OCI-LY1 (cell line): ENCODE results near the gene MATK.

Source experiments
- H2AFZ ChIP-seq: fragments of 200-600 bp; sonication (generic), shearing (Covaris generic); 2 replicates; pipeline ENCODE4 v1.6.0; 2014; ENCODE audit warnings: antibody characterized with exemption, mild to moderate bottlenecking, low read length
- H3F3A ChIP-seq: fragments of 200-600 bp; sonication (generic), shearing (Covaris generic); 2 replicates; pipeline ENCODE4 v1.6.0; 2014; ENCODE audit warnings: mild to moderate bottlenecking, antibody characterized with exemption, low read length, moderate library complexity; ENCODE audit not compliant: insufficient read depth
- H3K27ac ChIP-seq: fragments of 200-600 bp; sonication (generic); 2 replicates; pipeline ENCODE4 v1.5.1; 2014; ENCODE audit warnings: low read length, mixed run types, mild to moderate bottlenecking, low read depth; ENCODE audit not compliant: poor library complexity, severe bottlenecking
- H3K27me3 ChIP-seq: fragments of 200-600 bp; sonication (generic); 2 replicates; pipeline ENCODE4 v1.6.0; 2014; ENCODE audit warnings: antibody characterized with exemption, mild to moderate bottlenecking, low read length, moderate library complexity; ENCODE audit not compliant: insufficient read depth
- H3K36me3 ChIP-seq: fragments of 200-600 bp; sonication (generic); 2 replicates; pipeline ENCODE4 v1.6.1; 2014; ENCODE audit warnings: mild to moderate bottlenecking, antibody characterized with exemption, low read length, moderate library complexity, mixed read lengths; ENCODE audit not compliant: insufficient read depth
- H3K4me1 ChIP-seq: fragments of 200-600 bp; sonication (generic); 2 replicates; pipeline ENCODE4 v1.5.1; 2014; ENCODE audit warnings: mild to moderate bottlenecking, low read length, moderate library complexity; ENCODE audit not compliant: insufficient read depth, severe bottlenecking
- H3K4me2 ChIP-seq: fragments of 200-600 bp; sonication (generic), shearing (Covaris generic); 2 replicates; pipeline ENCODE4 v1.6.1; 2014; ENCODE audit warnings: low read length
- H3K4me3 ChIP-seq: fragments of 200-600 bp; sonication (generic); 2 replicates; pipeline ENCODE4 v1.5.1; 2014; ENCODE audit warnings: low read length, low read depth, mild to moderate bottlenecking, mixed read lengths; ENCODE audit not compliant: poor library complexity, severe bottlenecking
- H3K79me2 ChIP-seq: fragments of 200-600 bp; shearing (Covaris generic); 2 replicates; pipeline ENCODE4 v1.6.1; 2016; ENCODE audit warnings: mixed run types, low read length, mixed read lengths; ENCODE audit not compliant: insufficient read depth
- H3K9ac ChIP-seq: fragments of 200-600 bp; sonication (generic), shearing (Covaris generic); 2 replicates; pipeline ENCODE4 v1.6.1; 2014; ENCODE audit warnings: mild to moderate bottlenecking, low read length, mixed read lengths
- H3K9me2 ChIP-seq: fragments of 200-600 bp; sonication (generic), shearing (Covaris generic); 2 replicates; pipeline ENCODE4 v1.6.1; 2014; ENCODE audit warnings: low read depth, mild to moderate bottlenecking, low read length, mixed read lengths
- H3K9me3 ChIP-seq: fragments of 200-600 bp; shearing (Covaris generic); 2 replicates; pipeline ENCODE4 v1.6.1; 2014; ENCODE audit warnings: low read length, mixed read lengths
- H4K20me1 ChIP-seq: fragments of 200-600 bp; sonication (generic), shearing (Covaris generic); 2 replicates; pipeline ENCODE4 v1.6.0; 2016; ENCODE audit warnings: mild to moderate bottlenecking, low read length; ENCODE audit not compliant: insufficient read depth
- CTCF ChIP-seq: fragments of 200-600 bp; sonication (generic), shearing (Covaris generic); IDR thresholded peaks from 2 replicates; pipeline ENCODE4 v1.5.1; 2017; ENCODE audit warnings: mild to moderate bottlenecking, antibody characterized with exemption, low read length, moderate library complexity, mixed read lengths
- EZH2 ChIP-seq: fragments of 200-600 bp; sonication (generic), shearing (Covaris generic); IDR thresholded peaks from 2 replicates; pipeline ENCODE4 v1.8.0; 2017; ENCODE audit warnings: borderline replicate concordance, mixed run types, mild to moderate bottlenecking, antibody characterized with exemption, low read length, moderate library complexity, mixed read lengths

The MATK gene

GRCh38 chr19:3821857-3822364 lies 35.7 kb upstream of the MATK start:
- Histone ChIP-seq H3K4me1 (no peaks in the 10 kb centered on the region), H3K9me2 (no peaks in the 10 kb centered on the region), H3K36me3 (no peaks in the 10 kb centered on the region), H3K27ac (no peak overlapping the region), H2AFZ (no peak overlapping the region), H3K9me3 (no peaks in the 10 kb centered on the region), H3K4me3 (no peak overlapping the region), H3K9ac (no peak overlapping the region), H3K27me3 (peaks cover 16% of the 10 kb centered on the region; the same call in 1 of the 2 replicates), H3K79me2 (no peaks in the 10 kb centered on the region), H4K20me1 (no peaks in the 10 kb centered on the region), H3F3A (no peaks in the 10 kb centered on the region), H3K4me2 (no peak overlapping the region)
- TF ChIP-seq EZH2 (no peak), CTCF (peak; percentile 93)

GRCh38 chr19:3821156-3821555 lies 35.0 kb upstream of the MATK start:
- H3K27ac ChIP-seq, result no peak overlapping the region
- H3K4me2 ChIP-seq, result no peak overlapping the region
- no peaks in the 10 kb centered on the region for H3K9me2 ChIP-seq
- no peaks in the 10 kb centered on the region for H3K4me1 ChIP-seq
- no peak overlapping the region for H2AFZ ChIP-seq
- no peaks in the 10 kb centered on the region for H3K36me3 ChIP-seq
- TF ChIP-seq EZH2 (no peak), CTCF (no peak)
- no peaks in the 10 kb centered on the region for H3F3A ChIP-seq
- H3K9ac ChIP-seq, result no peak overlapping the region
- no peaks in the 10 kb centered on the region for H3K79me2 ChIP-seq
- no peaks in the 10 kb centered on the region for H4K20me1 ChIP-seq
- no peak overlapping the region for H3K4me3 ChIP-seq
- H3K27me3 ChIP-seq, result peaks cover 16% of the 10 kb centered on the region; the same call in 1 of the 2 replicates
- H3K9me3 ChIP-seq, result no peaks in the 10 kb centered on the region

GRCh38 chr19:3819989-3820388 lies 33.8 kb upstream of the MATK start:
- no peak overlapping the region for H3K27ac ChIP-seq
- H4K20me1 ChIP-seq, result no peaks in the 10 kb centered on the region
- H3K9ac ChIP-seq, result no peak overlapping the region
- H3K4me1 ChIP-seq, result no peaks in the 10 kb centered on the region
- H3K9me2 ChIP-seq, result no peaks in the 10 kb centered on the region
- TF ChIP-seq EZH2 (no peak), CTCF (no peak)
- peaks cover 9% of the 10 kb centered on the region; the same call in 1 of the 2 replicates for H3K27me3 ChIP-seq
- H2AFZ ChIP-seq, result no peak overlapping the region
- H3K9me3 ChIP-seq, result no peaks in the 10 kb centered on the region
- H3K4me3 ChIP-seq, result no peak overlapping the region
- H3K36me3 ChIP-seq, result no peaks in the 10 kb centered on the region
- no peaks in the 10 kb centered on the region for H3K79me2 ChIP-seq
- H3F3A ChIP-seq, result no peaks in the 10 kb centered on the region
- no peak overlapping the region for H3K4me2 ChIP-seq
